Neutrophil (primary cell): ENCODE measurements around the gene ADAMTS6.

Experiments used
- H3K27ac ChIP-seq: fragments of 200-600 bp; sonication (generic); 2 replicates; pipeline ENCODE4 v1.5.1; 2016; ENCODE audit warnings: mild to moderate bottlenecking, moderate library complexity
- H3K27me3 ChIP-seq: fragments of 200-600 bp; sonication (generic); 2 replicates; pipeline ENCODE4 v1.6.0; 2016; ENCODE audit warnings: mild to moderate bottlenecking
- H3K36me3 ChIP-seq: fragments of 200-600 bp; sonication (generic); 2 replicates; pipeline ENCODE4 v1.5.1; 2017
- H3K4me1 ChIP-seq, 2 experiments: fragments of 200-600 bp in 1 of 2; sonication (generic) in 1 of 2; 1 replicate in 1 of 2; 2 replicates in 1 of 2; pipeline versions ENCODE4 v1.5.1 to v1.6.1; 2013 to 2016; ENCODE audit warnings: low read depth in 1 of 2, low read length in 1 of 2, mild to moderate bottlenecking in 1 of 2, moderate library complexity in 1 of 2; ENCODE audit not compliant: control insufficient read depth in 1 of 2, insufficient read depth in 1 of 2
- H3K4me3 ChIP-seq, 2 experiments: fragments of 200-600 bp in 1 of 2; sonication (generic) in 1 of 2; 1 replicate in 1 of 2; 2 replicates in 1 of 2; pipeline ENCODE4 v1.5.1; 2013 to 2016; ENCODE audit warnings: low read depth in 1 of 2, low read length in 1 of 2, mild to moderate bottlenecking in 1 of 2, moderate library complexity in 1 of 2
- H3K9me3 ChIP-seq: fragments of 200-600 bp; sonication (generic); 2 replicates; pipeline ENCODE4 v1.5.1; 2016
- TF ChIP-seq, protein P1 (sequence below): fragments of 200-600 bp; sonication (generic); IDR thresholded peaks from 2 replicates; pipeline ENCODE4 v1.5.1; 2016; ENCODE audit warnings: antibody characterized with exemption

The ADAMTS6 gene

DNA sequence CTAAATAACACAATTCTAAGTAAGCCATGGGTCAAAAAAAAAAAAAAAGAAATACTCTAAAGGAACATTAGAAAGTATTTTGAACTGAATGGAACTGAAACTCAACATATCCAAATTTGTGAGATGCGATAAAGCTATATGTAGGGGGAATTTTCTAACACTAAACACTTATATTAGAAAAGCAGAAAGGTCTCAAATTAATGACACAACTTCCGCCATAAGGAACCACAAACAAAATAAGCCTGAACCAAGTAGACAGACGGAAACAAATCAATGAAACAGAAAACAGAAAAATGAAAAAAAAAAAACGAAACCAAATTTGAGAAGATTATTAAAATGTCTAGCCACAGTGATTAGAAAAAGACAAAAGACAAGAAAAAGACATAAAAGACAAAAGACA lies 39.9 kb downstream of the ADAMTS6 start:
- H3K4me1 ChIP-seq = no peaks in the 10 kb centered on the region
- H3K9me3 ChIP-seq = no peaks in the 10 kb centered on the region
- no peaks in the 10 kb centered on the region for H3K27me3 ChIP-seq
- H3K4me3 ChIP-seq = no peak overlapping the region
- H3K27ac ChIP-seq = no peak overlapping the region
- no peaks in the 10 kb centered on the region for H3K36me3 ChIP-seq
- TF ChIP-seq, protein P1, sequence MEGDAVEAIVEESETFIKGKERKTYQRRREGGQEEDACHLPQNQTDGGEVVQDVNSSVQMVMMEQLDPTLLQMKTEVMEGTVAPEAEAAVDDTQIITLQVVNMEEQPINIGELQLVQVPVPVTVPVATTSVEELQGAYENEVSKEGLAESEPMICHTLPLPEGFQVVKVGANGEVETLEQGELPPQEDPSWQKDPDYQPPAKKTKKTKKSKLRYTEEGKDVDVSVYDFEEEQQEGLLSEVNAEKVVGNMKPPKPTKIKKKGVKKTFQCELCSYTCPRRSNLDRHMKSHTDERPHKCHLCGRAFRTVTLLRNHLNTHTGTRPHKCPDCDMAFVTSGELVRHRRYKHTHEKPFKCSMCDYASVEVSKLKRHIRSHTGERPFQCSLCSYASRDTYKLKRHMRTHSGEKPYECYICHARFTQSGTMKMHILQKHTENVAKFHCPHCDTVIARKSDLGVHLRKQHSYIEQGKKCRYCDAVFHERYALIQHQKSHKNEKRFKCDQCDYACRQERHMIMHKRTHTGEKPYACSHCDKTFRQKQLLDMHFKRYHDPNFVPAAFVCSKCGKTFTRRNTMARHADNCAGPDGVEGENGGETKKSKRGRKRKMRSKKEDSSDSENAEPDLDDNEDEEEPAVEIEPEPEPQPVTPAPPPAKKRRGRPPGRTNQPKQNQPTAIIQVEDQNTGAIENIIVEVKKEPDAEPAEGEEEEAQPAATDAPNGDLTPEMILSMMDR = no peak

DNA sequence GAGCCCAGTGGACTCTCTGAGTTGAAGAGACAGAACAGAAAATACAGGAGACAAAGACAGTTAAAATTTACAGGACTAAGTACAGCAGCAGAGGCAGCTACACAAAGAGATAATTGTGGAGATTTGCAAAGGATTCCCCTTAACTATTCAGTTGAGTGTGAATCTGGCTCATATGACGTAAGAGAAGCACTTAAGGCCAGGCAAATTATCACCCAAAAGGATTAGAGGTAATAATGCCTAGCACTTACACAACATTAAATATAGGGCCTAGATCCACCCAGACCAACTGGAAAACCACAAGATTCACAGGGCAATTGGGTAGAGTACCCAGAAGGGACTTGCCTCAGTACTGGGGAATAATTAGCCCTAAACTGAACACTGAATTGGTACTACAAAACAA lies 41.3 kb downstream of the ADAMTS6 start:
- H3K27ac ChIP-seq = no peak overlapping the region

DNA sequence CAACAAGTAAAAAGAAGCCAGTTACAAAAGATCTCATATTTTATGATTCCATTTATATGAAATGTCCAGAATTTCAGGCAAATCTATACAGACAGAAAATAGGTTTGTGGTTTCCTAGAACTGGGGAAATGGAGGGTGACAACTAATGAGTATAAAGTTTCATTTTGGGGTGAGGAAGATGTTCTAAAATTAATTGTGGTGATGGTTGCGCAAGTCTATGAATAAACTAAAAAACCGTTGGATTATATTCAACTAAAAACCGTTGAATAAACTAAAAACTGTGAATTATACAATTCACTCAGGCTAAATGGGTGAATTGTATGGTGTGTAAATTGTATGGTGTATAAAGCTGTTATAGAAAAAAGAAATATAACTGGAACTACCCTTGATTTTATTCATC lies 47.6 kb downstream of the ADAMTS6 start:
- Histone ChIP-seq H3K36me3 (no peaks in the 10 kb centered on the region), H3K4me3 (no peak overlapping the region), H3K27me3 (no peaks in the 10 kb centered on the region), H3K4me1 (no peaks in the 10 kb centered on the region), H3K9me3 (no peaks in the 10 kb centered on the region), H3K27ac (no peak overlapping the region)
- TF ChIP-seq, protein P1 = no peak

More for the DNA sequence above, 41.3 kb downstream of the ADAMTS6 start:
- Histone ChIP-seq H3K36me3 (no peaks in the 10 kb centered on the region), H3K4me3 (no peak overlapping the region), H3K9me3 (no peaks in the 10 kb centered on the region), H3K4me1 (no peaks in the 10 kb centered on the region), H3K27me3 (no peaks in the 10 kb centered on the region)
- TF ChIP-seq, protein P1 = no peak

DNA sequence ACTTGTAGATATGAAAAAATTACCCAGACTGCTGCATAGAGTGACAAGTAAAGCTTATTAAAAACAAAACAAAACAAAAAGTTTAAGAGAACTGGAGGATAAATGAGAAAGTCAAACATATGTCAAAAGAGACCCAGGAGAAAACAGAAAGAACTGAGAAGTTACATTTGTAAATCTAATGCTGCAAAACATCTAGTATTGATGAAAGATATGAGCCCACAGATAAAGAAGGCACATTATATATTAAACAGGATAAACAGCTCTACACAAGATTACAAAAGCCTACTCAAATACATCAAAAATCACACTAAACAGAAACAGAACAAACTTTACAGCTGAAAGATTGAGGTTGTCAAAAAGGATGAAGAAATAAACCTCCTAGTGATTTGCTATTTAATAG lies 55.1 kb downstream of the ADAMTS6 start:
- Histone ChIP-seq H3K4me3 (no peak overlapping the region), H3K36me3 (no peaks in the 10 kb centered on the region), H3K27ac (no peak overlapping the region), H3K27me3 (no peaks in the 10 kb centered on the region), H3K4me1 (no peaks in the 10 kb centered on the region), H3K9me3 (no peaks in the 10 kb centered on the region)
- TF ChIP-seq, protein P1 = no peak

DNA sequence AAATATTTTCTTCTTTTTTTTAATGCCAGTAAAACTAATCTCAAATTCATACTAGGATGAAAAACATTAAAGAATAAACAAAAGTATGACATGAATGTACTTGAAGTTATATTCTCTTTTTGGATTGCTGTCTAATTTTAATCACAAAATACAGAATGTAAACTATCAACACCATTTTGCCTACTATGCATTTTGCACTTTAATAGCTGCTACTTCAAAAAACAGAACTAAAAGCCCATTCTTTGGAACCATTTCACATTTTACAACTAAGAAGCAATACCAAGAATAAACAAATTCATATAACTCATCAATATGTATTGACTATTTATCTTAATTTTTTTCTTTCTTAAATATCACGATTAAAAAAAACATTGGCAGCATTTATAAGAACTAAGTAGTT lies 58.1 kb downstream of the ADAMTS6 start:
- H3K4me3 ChIP-seq = no peak overlapping the region
- no peaks in the 10 kb centered on the region for H3K9me3 ChIP-seq
- TF ChIP-seq, protein P1 = no peak
- H3K27ac ChIP-seq = no peak overlapping the region
- no peaks in the 10 kb centered on the region for H3K27me3 ChIP-seq
- H3K36me3 ChIP-seq = no peaks in the 10 kb centered on the region
- no peaks in the 10 kb centered on the region for H3K4me1 ChIP-seq

DNA sequence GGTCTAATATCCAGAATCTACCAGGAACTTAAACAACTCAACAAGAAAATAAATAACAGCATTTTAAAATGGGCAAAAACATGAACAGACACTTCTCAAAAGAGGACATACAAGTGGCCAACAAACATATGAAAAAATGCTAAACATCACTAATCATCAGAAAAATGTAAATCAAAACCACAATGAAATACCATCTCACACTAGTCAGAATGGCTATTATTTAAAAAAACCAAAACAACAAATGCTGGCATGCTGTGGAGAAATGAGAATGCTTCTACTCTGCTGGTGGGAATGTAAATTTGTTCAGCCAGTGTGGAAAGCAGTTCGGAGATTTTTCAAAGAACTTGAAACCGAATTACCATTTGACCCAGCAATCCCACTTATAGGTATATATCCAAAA lies 63.1 kb downstream of the ADAMTS6 start:
- no peak overlapping the region for H3K4me3 ChIP-seq
- H3K4me1 ChIP-seq = no peaks in the 10 kb centered on the region
- H3K27me3 ChIP-seq = no peaks in the 10 kb centered on the region
- TF ChIP-seq, protein P1 = no peak
- H3K9me3 ChIP-seq = no peaks in the 10 kb centered on the region
- no peak overlapping the region for H3K27ac ChIP-seq
- no peaks in the 10 kb centered on the region for H3K36me3 ChIP-seq
